Urinary bladder (tissue), 4 donors: ENCODE data around the gene OR6A2. TPM values are rescaled to one million over a fixed set of nuclear protein-coding genes. Genes with fewer than 3 reads are reported as not detected.

Source experiments
- DNase-seq: peaks from one replicate; pipeline ENCODE4 v3.0.0-alpha.2; 2015; ENCODE audit errors: extremely low spot score
- H3K27ac ChIP-seq: one replicate; pipeline ENCODE4 v1.5.1; 2013; ENCODE audit warnings: low read depth, mild to moderate bottlenecking, moderate library complexity
- H3K36me3 ChIP-seq: one replicate; pipeline ENCODE4 v1.6.1; 2013; ENCODE audit warnings: mild to moderate bottlenecking, moderate library complexity; ENCODE audit not compliant: insufficient read depth
- H3K4me1 ChIP-seq: one replicate; pipeline ENCODE4 v1.6.1; 2013; ENCODE audit warnings: mild to moderate bottlenecking, moderate library complexity; ENCODE audit not compliant: insufficient read depth
- H3K4me3 ChIP-seq: one replicate; pipeline ENCODE4 v1.5.1; 2013; ENCODE audit warnings: low read depth, low read length
- WGBS: extraction: QIAGEN DNeasy Blood & Tissue Kit; methylation state at CpG from one replicate; pipeline ENCODE4 v1.1.7; 2013; 5-methylcytosine and 5-hydroxymethylcytosine counted together
- polyA plus RNA-seq: library from polyadenylated mRNA; stranded (reverse); fragments of 200-250 nt; gene quantifications from one replicate; pipeline ENCODE4 v1.2.3, GENCODE V29; 2013
- total RNA-seq: library from RNA; depleted of rRNA; stranded (reverse); fragments of >200 nt; gene quantifications from one replicate; pipeline ENCODE4 v1.2.3, GENCODE V29; 2014
- donor health status: healthy with polysubstance abuse.
- donor health status: healthy.

Gene OR6A2
- total and polyA plus RNA-seq, 2 donors: 0.85 TPM; not detected in 1

DNA sequence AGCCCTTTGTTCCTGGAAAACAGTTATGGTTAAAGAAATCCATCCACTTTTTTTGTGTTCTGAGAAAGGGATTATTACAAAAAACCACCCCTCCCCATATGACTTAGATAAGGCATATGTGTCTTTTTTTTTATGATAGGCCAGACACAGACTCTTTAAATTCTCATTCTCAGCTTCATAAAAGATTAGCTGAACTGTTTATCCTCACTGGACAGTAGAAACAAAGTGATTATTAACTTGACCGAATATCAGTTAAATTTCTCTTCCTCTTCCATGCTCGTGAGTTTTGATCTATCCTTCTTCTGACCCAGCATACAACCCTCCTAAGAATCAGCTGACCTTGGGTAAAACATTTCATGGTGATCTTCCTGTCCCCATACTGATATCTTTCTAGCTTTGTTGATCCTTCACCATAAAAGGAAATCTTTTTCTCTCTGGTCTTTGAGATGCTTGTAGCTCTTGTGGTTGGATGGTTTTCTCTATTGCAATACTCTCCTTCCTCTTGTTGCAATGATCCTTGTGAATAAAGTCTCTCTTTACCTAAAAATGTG is 53.9 kb downstream of the OR6A2 start:
- Histone ChIP-seq H3K27ac (no peak overlapping the region), H3K4me1 (no peaks in the 10 kb centered on the region), H3K36me3 (no peaks in the 10 kb centered on the region), H3K4me3 (peak overlapping the region; percentile 34)
- no peak for DNase-seq
- WGBS: 35% methylated on average over 2 of the region's 2 CpGs

DNA sequence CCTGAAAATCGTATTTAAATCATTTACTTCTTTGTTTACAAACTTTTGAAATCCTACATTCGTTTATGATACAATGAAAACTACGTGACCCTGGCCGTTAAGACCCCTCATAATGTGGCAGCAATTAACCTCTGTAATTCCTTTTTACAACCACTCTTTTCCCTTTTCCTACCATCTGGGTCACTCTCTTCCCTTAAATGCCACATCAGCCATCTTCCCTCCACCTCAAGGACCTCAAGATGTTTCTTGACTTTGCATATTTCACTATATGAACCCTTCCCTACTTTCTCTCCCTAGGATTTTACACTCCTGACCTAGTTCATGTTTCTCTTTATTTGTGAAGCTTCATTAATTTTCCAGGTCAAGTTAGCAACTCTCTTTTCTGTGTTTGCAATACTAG is 54.5 kb downstream of the OR6A2 start:
- H3K4me3 ChIP-seq: peak overlapping the region; percentile 34
- no peaks in the 10 kb centered on the region for H3K4me1 ChIP-seq
- peak overlapping the region; percentile 38 for H3K27ac ChIP-seq
- H3K36me3 ChIP-seq: no peaks in the 10 kb centered on the region
- WGBS: 47% methylated on average over 4 of the region's 4 CpGs
- no peak for DNase-seq

DNA sequence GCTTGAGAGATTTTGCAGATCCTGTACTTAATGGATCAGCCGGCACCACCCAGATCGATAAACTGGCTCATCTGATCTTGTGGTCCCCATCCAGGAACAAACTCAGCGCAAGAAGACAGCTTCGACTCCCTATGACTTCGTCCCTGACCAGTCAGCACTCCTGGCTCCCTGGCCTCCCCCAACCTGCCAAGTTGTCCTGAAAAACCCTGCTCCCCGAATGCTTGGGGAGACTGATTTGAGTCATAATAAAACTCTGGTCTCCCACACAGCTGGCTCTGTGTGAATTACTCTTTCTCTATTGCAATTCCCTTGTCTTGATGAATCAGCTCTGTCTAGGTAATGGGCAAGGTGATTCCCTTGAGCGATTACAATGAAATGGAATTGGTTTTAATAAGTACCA is 57.2 kb downstream of the OR6A2 start:
- H3K4me1 ChIP-seq: no peaks in the 10 kb centered on the region
- H3K4me3 ChIP-seq: peak overlapping the region; percentile 10
- DNase-seq: no peak
- H3K36me3 ChIP-seq: no peaks in the 10 kb centered on the region
- 76% methylated on average over 7 of the region's 7 CpGs for WGBS
- no peak overlapping the region for H3K27ac ChIP-seq

Other genes starting within 250 kb of the OR6A2 start
- 14.2 TPM for gene RRP8, start 196.1 kb downstream of the OR6A2 start, total RNA-seq
- gene RRP8, start 196.1 kb downstream of the OR6A2 start, polyA plus RNA-seq: 24.8 TPM
- 216 TPM for gene ILK, start 195.9 kb downstream of the OR6A2 start, total RNA-seq
- gene ILK, start 195.9 kb downstream of the OR6A2 start, polyA plus RNA-seq: 578 TPM
- 12.4 TPM for gene TAF10, start 187.5 kb downstream of the OR6A2 start, total RNA-seq
- gene TAF10, start 187.5 kb downstream of the OR6A2 start, polyA plus RNA-seq: 65.3 TPM
- 48.9 TPM for gene TPP1, start 180.3 kb downstream of the OR6A2 start, total RNA-seq
- gene TPP1, start 180.3 kb downstream of the OR6A2 start, polyA plus RNA-seq: 101 TPM
- 49.2 TPM for gene DCHS1, start 143.9 kb downstream of the OR6A2 start, total RNA-seq
- 28.6 TPM for gene DCHS1, start 143.9 kb downstream of the OR6A2 start, polyA plus RNA-seq
- gene MRPL17, start 116.3 kb downstream of the OR6A2 start, total RNA-seq: 29.9 TPM
- 34.3 TPM for gene MRPL17, start 116.3 kb downstream of the OR6A2 start, polyA plus RNA-seq
- 0.26 TPM for gene OR2AG2, start 27.7 kb downstream of the OR6A2 start, total RNA-seq
- 0.03 TPM for gene OR2AG2, start 27.7 kb downstream of the OR6A2 start, polyA plus RNA-seq
- gene OR2AG1, start 16.7 kb downstream of the OR6A2 start, total RNA-seq: not detected
- gene OR2AG1, start 16.7 kb downstream of the OR6A2 start, polyA plus RNA-seq: not detected
- not detected for gene OR10A5, start 46.0 kb upstream of the OR6A2 start, total RNA-seq
- gene OR10A5, start 46.0 kb upstream of the OR6A2 start, polyA plus RNA-seq: not detected
- gene OR10A2, start 63.4 kb upstream of the OR6A2 start, total RNA-seq: not detected
- not detected for gene OR10A2, start 63.4 kb upstream of the OR6A2 start, polyA plus RNA-seq
- not detected for gene OR10A4, start 76.9 kb upstream of the OR6A2 start, total RNA-seq
- gene OR10A4, start 76.9 kb upstream of the OR6A2 start, polyA plus RNA-seq: not detected
- gene OR2D2, start 92.8 kb upstream of the OR6A2 start, total RNA-seq: 0.53 TPM
- gene OR2D2, start 92.8 kb upstream of the OR6A2 start, polyA plus RNA-seq: not detected
- not detected for gene OR2D3, start 121.3 kb upstream of the OR6A2 start, total RNA-seq
- gene OR2D3, start 121.3 kb upstream of the OR6A2 start, polyA plus RNA-seq: not detected
- gene ZNF215, start 126.7 kb upstream of the OR6A2 start, total RNA-seq: 2.0 TPM
- gene ZNF215, start 126.7 kb upstream of the OR6A2 start, polyA plus RNA-seq: 0.47 TPM
- gene ZNF214, start 220.7 kb upstream of the OR6A2 start, total RNA-seq: 12.5 TPM
- gene ZNF214, start 220.7 kb upstream of the OR6A2 start, polyA plus RNA-seq: 2.8 TPM
- 0.42 TPM for gene NLRP14, start 220.8 kb upstream of the OR6A2 start, total RNA-seq
- 0.01 TPM for gene NLRP14, start 220.8 kb upstream of the OR6A2 start, polyA plus RNA-seq